Smooth muscle cell (in vitro differentiated cells): Measurements from ENCODE around the gene NME7. TPM values are rescaled to one million over a fixed set of nuclear protein-coding genes. Genes with fewer than 3 reads are reported as not detected.
A peak's percentile ranks its signal among the peaks of the same experiment; 100 is the strongest.
"Not testable (repeated sequence)": the region's sequence is repeated elsewhere in the genome, so short reads cannot be mapped to it uniquely, and the experiment has no call there.

ENCODE experiments used
- DNase-seq: peaks from one replicate; lab custom pipeline; 2025; ENCODE audit not compliant: unreplicated experiment; lab: John Stamatoyannopoulos, UW
- H2AFZ ChIP-seq: fragments of 200-600 bp; sonication (generic); 2 replicates; pipeline ENCODE4 v1.6.0; 2016; ENCODE audit warnings: antibody characterized with exemption, low read depth, mild to moderate bottlenecking
- H3F3A ChIP-seq: fragments of 200-600 bp; sonication (generic); 2 replicates; pipeline ENCODE4 v1.6.0; 2017; ENCODE audit warnings: antibody characterized with exemption, low read depth
- H3K27ac ChIP-seq: fragments of 200-600 bp; sonication (generic); 2 replicates; pipeline ENCODE4 v1.5.1; 2016; ENCODE audit warnings: low read depth, mild to moderate bottlenecking
- H3K27me3 ChIP-seq: fragments of 200-600 bp; sonication (generic); 2 replicates; pipeline ENCODE4 v1.6.1; 2016; ENCODE audit warnings: low read depth, mild to moderate bottlenecking
- H3K36me3 ChIP-seq: fragments of 200-600 bp; sonication (generic); 2 replicates; pipeline ENCODE4 v1.5.1; 2016; ENCODE audit warnings: low read depth
- H3K4me1 ChIP-seq: fragments of 200-600 bp; sonication (generic); 2 replicates; pipeline ENCODE4 v1.5.1; 2016; ENCODE audit warnings: low read depth
- H3K4me2 ChIP-seq: fragments of 200-600 bp; sonication (generic); 2 replicates; pipeline ENCODE4 v1.6.0; 2016; ENCODE audit warnings: mild to moderate bottlenecking
- H3K4me3 ChIP-seq: fragments of 200-600 bp; sonication (generic); 2 replicates; pipeline ENCODE4 v1.5.1; 2016; ENCODE audit warnings: mild to moderate bottlenecking
- H3K79me2 ChIP-seq: fragments of 200-600 bp; sonication (generic); 2 replicates; pipeline ENCODE4 v1.6.0; 2016; ENCODE audit warnings: low read depth, mild to moderate bottlenecking
- H3K9ac ChIP-seq: fragments of 200-600 bp; sonication (generic); 2 replicates; pipeline ENCODE4 v1.6.0; 2016; ENCODE audit warnings: low read depth
- H3K9me3 ChIP-seq: fragments of 200-600 bp; sonication (generic); replicated peaks from 2 replicates; pipeline ENCODE4 v1.5.1; 2016; ENCODE audit warnings: low read depth
- H4K20me1 ChIP-seq: fragments of 200-600 bp; sonication (generic); 2 replicates; pipeline ENCODE4 v1.6.0; 2016; ENCODE audit warnings: low read depth
- WGBS: methylation state at CpG from one replicate; pipeline ENCODE4 v1.1.7; 2016; ENCODE audit warnings: low lambda C conversion rate; 5-methylcytosine and 5-hydroxymethylcytosine counted together
- polyA plus RNA-seq: library from polyadenylated mRNA; unstranded; fragments of >200 nt; fragmentation: Nextera tagmentation; extraction: Ambion mirVana; gene quantifications from 2 replicates; pipeline ENCODE4 v1.2.1, GENCODE V29; 2016
- total RNA-seq: library from RNA; depleted of rRNA; stranded (reverse); fragments of >200 nt; gene quantifications from 2 replicates; pipeline ENCODE4 v1.2.3, GENCODE V29; 2014
- TF ChIP-seq, protein P1 (sequence below): fragments of 200-600 bp; sonication (generic); IDR thresholded peaks from 2 replicates; pipeline ENCODE4 v1.5.1; 2017; ENCODE audit warnings: borderline replicate concordance, mild to moderate bottlenecking, antibody characterized with exemption; ENCODE audit not compliant: insufficient read depth, poor library complexity, severe bottlenecking

Gene NME7, protein sequence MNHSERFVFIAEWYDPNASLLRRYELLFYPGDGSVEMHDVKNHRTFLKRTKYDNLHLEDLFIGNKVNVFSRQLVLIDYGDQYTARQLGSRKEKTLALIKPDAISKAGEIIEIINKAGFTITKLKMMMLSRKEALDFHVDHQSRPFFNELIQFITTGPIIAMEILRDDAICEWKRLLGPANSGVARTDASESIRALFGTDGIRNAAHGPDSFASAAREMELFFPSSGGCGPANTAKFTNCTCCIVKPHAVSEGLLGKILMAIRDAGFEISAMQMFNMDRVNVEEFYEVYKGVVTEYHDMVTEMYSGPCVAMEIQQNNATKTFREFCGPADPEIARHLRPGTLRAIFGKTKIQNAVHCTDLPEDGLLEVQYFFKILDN
- 26.5 and 29.0 TPM in 2 replicates for total RNA-seq
- polyA plus RNA-seq: 77.0 and 77.8 TPM in 2 replicates

- Histone ChIP-seq H3K27me3 (no peaks in the 10 kb centered on the region), H3K79me2 (peaks cover 69% of the 10 kb centered on the region), H2AFZ (peak within 1 kb of the TSS; percentile 98), H3K9me3 (no peaks in the 10 kb centered on the region), H4K20me1 (peaks cover 10% of the 10 kb centered on the region), H3K27ac (peak within 1 kb of the TSS; percentile 94), H3K4me3 (peak within 1 kb of the TSS; percentile 89), H3K4me2 (peak within 1 kb of the TSS; percentile 83), H3F3A (no peaks in the 10 kb centered on the region), H3K4me1 (peaks cover 17% of the 10 kb centered on the region), H3K36me3 (peaks cover 4% of the 10 kb centered on the region), H3K9ac (peak within 1 kb of the TSS; percentile 94)
- TF ChIP-seq, protein P1, sequence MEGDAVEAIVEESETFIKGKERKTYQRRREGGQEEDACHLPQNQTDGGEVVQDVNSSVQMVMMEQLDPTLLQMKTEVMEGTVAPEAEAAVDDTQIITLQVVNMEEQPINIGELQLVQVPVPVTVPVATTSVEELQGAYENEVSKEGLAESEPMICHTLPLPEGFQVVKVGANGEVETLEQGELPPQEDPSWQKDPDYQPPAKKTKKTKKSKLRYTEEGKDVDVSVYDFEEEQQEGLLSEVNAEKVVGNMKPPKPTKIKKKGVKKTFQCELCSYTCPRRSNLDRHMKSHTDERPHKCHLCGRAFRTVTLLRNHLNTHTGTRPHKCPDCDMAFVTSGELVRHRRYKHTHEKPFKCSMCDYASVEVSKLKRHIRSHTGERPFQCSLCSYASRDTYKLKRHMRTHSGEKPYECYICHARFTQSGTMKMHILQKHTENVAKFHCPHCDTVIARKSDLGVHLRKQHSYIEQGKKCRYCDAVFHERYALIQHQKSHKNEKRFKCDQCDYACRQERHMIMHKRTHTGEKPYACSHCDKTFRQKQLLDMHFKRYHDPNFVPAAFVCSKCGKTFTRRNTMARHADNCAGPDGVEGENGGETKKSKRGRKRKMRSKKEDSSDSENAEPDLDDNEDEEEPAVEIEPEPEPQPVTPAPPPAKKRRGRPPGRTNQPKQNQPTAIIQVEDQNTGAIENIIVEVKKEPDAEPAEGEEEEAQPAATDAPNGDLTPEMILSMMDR: no peak
- peak; percentile 72 for DNase-seq
- WGBS: under 1% methylated on average over 37 of the region's 37 CpGs
Observed at GRCh38 chr1:169367686-169368405, at the start of gene NME7, which contains the start of gene BLZF1. NME7 (minus strand) TSS chr1:169367797; CDS start chr1:169367710, 87 bp downstream. BLZF1 (plus strand) TSS chr1:169368195; CDS start chr1:169369523, 1,328 bp downstream.

DNA sequence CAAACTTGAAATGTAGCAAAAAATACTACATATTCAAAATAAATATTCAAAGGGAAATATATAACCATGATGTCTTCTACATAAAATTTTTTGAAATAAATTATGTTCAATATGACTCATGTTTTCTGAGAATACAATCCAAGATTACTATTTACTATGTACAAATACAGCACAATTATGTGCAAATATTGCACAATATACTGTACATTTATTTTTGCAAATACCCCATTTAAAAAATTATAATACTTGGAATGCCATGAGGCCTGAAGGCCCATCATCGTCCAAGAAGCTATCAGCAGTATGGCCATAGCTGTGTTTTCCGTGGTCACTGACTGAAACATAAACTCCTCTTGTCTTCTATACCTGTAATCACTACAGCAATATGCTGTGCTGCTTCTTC lies 47.4 kb upstream of the NME7 start:
- WGBS: 100% methylated on average over 2 of the region's 2 CpGs
- Histone ChIP-seq H3K4me1 (no peaks in the 10 kb centered on the region), H3K36me3 (no peaks in the 10 kb centered on the region), H3K9ac (no peak overlapping the region), H4K20me1 (no peaks in the 10 kb centered on the region), H3K9me3 (no peaks in the 10 kb centered on the region), H3K4me3 (no peak overlapping the region), H3F3A (no peaks in the 10 kb centered on the region), H3K27ac (no peak overlapping the region), H2AFZ (no peak overlapping the region), H3K79me2 (no peaks in the 10 kb centered on the region), H3K4me2 (no peak overlapping the region), H3K27me3 (no peaks in the 10 kb centered on the region)
- TF ChIP-seq, protein P1: no peak
- no peak for DNase-seq

GRCh38 chr1:169408340-169408739 lies 40.7 kb upstream of the NME7 start:
- not testable (repeated sequence) for H3K4me2 ChIP-seq, H3K9me3 ChIP-seq, H3K79me2 ChIP-seq, H3K4me1 ChIP-seq, H3K36me3 ChIP-seq, H3K27me3 ChIP-seq, H2AFZ ChIP-seq, H3K9ac ChIP-seq, H3F3A ChIP-seq, DNase-seq, H3K4me3 ChIP-seq, H4K20me1 ChIP-seq, H3K27ac ChIP-seq
- 93% methylated on average over 5 of the region's 5 CpGs for WGBS

DNA sequence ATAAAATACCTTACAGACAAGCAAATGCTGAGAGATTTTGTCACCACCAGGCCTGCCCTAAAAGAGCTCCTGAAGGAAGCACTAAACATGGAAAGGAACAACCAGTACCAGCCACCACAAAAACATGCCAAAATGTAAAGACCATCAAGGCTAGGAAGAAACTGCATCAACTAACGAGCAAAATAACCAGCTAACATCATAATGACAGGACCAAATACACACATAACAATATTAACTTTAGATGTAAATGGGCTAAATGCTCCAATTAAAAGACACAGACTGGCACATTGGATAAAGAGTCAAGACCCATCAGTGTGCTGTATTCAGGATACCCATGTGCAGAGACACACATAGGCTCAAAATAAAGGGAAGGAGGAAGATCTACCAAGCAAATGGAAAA lies 35.0 kb upstream of the NME7 start:
- not testable (repeated sequence) for H3K27ac ChIP-seq, H3K4me3 ChIP-seq, H3K4me2 ChIP-seq, H2AFZ ChIP-seq, H3K36me3 ChIP-seq, H3K9ac ChIP-seq, H3K4me1 ChIP-seq, H3F3A ChIP-seq, DNase-seq, H3K27me3 ChIP-seq, H3K9me3 ChIP-seq, H3K79me2 ChIP-seq, H4K20me1 ChIP-seq
- WGBS: 100% methylated on average over 1 of the region's 1 CpG
